Activated CD4-positive, alpha-beta T cell treated with anti-CD3 and anti-CD28 coated beads, Interleukin-2, amount 50 U/mL, for 4 hours (primary cell): ENCODE data around the gene SLAMF6.
"Not testable (repeated sequence)": the region's sequence is repeated elsewhere in the genome, so short reads cannot be mapped to it uniquely, and the experiment has no call there.

Experiments
- DNase-seq, 2 experiments: peaks; one replicate each; pipeline ENCODE4 v3.0.0-alpha.2; 2020

Gene SLAMF6

DNA sequence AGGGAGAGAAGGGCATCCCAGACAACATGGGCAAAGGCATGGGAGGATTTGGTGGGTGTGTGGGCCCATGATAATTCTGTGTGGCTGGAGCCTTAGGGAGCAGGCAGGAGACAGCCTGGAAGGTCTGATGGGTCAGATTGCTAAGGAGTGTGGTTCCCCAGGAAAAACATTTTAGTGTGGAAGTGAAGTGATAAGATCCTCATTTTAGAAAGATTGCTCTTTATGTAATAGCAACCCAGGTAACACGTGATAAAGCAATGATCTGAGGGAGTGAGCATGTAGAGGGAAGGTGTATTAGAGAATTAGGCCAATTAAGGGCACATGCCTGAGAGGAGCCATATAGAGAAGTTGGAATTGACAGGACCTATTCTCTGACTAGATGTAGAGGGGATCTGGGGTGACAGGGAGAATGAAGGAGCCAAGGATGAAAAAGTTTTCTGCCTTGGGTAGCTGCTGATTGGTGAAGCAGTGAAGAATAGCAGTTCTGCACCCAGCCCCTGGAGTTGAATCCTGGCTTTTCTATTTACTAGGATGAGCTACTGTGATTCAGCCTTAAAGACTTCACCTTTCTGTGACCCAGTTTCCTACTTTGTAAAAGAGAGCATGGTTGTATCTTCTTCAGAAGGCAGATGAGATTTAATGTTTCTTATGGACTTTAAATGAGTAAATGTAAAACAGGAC, 18.7 kb upstream of the SLAMF6 start:
- DNase-seq = no peak

DNA sequence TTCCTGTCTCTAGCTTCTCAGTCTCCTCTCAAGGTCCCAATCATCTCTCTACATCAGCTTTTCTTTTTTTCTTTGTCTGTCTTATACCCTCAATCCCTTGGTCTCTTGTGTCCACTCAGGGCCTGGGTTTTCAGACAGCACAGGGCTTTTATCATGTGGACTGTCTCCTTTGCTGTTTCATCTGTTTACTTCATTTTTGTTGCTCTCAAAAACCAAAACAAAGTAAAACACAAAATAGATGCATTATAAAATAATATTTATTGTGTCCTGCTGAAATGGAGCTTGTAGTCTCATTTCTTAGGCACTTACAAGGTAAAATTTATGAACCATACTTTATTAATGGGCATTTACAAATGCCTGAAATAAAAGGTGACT, 17.8 kb upstream of the SLAMF6 start:
- DNase-seq = no peak

DNA sequence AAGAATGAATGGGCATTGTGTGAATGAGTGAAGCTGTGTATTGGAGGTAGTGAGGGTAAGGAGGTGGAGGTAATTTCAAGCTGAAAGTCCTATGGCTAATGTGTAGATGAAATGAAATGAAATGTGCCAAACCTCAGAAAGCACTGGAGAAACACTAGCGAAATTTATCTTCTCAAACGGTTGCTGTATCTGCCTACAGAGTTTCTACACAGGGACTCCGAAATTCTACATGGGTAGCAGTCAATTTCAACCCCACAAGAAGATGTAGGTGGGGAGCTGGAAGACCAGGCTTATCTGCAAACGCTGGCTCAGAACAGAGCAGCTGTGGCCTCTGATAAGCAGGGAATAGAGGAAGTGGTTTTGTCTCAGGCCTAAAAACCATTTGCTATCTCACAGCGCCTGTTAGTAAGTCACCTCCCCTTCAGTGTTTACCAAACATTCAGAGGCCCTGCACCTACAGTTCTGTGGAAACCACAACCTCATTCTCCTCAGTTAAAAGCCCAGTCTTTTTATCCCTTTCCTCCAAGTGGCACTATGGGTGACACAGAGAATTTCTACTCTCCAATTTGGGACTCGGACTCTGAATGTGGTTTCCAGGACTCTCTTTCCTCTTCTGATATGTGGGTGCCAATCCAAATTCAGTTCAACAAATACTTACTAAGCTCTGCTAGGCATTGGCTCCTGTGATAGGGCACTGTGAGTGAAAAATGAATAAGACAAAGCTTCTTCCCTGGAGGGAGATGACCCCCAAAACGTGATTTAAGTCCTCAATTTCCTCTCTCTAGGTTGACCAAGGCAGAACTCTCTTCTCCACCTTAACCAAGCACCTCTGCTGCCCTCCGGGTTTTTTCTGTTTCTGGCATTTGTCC, 17.2 kb upstream of the SLAMF6 start:
- DNase-seq = peak in 1 of 2 experiments; percentile 20

DNA sequence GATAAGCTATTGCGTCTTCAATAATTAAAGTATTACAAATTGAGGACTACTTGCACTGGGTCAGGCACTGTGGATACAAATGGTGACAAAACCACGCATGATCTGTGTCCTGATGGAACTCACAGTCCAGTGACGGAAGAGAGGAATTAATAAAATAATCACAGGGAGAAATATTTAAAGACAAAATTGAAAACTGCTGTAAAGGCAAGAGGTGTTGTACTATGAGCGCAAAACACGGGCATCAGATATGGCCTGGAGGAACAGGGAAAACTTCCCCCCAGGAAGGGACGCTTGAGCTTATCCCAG, 16.6 kb upstream of the SLAMF6 start:
- no peak for DNase-seq

DNA sequence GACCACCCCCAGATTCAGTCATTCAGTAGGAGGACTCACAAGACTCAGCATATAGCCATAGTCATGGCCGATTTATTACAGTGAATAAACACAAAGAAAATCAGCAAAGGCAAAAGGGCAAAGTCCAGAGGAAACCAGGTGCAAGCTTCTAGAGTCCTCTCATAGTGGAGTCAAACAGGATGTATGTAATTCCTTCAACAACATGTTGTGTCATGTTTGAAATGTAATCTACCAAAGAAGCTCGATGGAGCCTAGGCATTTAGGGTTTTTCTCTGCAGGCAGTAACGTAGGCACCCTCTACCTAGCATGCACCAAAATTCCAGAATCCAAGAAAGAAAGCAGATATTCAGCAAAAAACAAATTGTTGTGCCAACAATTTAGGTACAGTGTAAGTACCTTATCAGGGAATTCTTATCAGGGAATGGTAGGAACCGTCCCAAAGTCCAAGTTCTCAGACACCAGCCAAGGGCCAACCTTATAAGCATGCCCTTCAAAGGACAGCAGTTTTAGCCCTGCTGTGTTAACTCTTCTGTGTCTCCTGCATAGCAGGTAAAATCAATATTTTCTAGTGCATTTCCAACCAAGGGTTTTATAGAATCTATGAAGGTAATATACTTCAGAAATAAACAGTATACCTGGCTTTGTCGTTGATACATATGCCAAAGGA, 16.1 kb upstream of the SLAMF6 start:
- no peak for DNase-seq

DNA sequence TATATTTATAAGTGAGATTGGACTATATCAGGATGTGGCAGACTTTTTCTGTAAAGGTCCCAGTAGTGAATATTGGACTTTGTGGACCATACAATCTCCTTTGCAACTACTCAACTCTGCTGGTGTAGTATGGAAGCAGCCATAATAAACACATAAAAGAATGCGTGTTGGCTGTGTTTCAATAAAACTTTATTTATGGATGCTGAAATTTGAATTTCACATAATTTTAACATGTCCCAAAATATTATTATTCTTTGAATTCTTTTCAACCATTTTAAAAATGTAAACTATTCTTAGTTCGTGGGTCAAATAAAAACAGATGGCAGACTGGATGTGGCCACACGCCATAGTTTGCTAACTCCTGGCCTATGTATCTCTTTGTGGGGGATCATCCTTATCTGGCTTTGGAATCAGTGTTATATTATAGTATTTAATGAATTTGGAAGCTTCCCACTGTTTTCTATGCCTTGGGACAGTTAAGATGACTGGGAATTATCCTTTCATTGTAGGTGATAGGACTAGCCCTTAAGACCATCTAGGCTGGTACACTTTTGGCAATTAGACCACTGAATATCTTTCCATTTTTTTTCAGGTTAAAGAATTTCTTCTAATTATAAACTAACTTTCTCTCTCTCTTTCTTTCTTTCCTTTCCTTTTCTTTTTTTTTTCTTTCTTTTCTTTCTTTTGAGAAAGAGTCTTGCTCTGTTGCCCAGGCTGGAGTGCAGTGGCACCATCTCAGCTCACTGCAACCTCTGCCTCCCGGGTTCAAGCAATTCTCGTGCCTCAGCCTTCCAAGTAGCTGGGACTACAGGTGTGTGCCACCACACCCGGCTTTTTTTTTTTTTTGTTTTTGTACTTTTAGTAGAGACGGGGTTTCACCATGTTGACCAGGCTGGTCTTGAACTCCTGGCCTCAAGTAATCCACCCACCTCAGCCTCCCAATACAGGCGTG, 14.9 kb upstream of the SLAMF6 start:
- DNase-seq = no peak

DNA sequence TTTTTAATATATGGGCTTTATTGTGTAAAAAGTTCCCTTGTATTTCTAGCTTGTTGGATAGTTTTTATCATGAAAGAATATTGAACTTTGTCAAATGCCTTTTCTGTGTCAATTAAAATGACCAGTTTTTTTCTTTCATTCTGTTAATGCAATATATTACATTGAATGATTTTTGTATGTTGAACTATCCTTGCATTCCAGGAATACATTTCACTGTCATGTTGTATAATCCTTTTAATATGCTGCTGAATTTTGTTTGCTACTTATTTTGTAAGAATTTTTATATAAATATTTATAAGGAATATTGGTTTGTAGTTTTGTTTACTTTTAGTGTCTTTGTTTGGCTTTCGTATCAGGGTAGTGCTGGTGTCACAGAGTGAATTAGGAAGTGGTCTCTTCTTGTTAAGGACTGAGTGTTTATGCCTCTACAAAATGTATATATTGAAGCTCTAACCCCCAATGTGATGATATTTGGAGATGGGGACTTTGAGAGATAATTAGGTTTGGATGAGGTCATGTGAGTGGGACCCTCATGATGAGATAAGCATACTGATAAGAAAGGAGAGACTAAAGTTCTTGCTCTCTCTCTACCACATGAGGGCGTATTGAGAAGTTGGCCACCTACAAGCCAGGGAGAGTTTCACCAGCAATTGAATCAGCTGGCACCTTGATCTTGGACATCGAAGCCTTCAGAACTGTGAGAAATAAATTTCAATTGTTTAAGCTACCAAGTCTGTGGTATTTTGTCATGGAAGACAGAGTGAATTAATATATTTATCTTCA, 12.0 kb upstream of the SLAMF6 start:
- no peak for DNase-seq

DNA sequence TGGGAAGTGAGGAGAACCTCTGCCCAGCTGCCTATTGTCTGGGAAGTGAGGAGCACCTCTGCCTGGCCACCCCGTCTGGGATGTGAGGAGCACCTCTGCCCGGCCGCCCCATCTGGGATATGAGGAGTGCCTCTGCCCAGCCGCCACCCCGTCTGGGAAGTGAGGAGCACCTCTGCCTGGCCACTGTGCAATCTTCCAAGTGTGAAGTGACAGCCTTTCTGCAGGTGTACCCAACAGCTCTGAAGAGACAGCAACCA, 9.4 kb upstream of the SLAMF6 start:
- not testable (repeated sequence) for DNase-seq

DNA sequence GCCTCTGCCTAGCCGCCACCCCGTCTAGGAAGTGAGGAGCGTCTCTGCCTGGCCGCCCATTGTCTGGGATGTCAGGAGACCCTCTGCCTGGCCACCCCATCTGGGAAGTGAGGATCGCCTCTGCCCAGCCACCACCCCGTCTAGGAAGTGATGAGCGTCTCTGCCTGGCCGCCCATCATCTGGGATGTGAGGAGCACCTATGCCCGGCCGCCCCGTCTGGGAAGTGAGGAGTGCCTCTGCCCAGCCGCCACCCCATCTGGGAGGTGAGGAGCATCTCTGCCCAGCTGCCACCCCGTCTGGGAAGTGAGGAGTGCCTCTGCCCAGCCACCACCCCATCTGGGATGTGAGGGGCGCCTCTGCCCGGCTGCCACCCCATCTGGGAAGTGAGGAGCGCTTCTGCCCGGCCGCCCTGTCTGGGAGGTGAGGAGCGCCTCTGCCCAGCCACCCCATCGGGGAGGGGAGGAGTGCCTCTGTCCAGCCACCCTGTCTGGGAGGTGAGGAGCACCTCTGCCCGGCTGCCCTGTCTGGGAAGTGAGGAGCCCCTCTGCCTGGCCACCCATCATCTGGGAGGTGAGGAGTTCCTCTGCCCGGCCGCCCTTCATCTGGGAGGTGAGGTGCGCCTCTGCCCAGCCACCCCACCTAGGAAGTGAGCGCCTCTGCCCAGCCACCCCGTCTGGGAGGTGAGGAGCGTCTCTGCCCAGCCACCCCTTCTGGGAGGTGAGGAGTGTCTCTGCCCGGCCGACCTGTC, 8.9 kb upstream of the SLAMF6 start:
- DNase-seq = not testable (repeated sequence)

DNA sequence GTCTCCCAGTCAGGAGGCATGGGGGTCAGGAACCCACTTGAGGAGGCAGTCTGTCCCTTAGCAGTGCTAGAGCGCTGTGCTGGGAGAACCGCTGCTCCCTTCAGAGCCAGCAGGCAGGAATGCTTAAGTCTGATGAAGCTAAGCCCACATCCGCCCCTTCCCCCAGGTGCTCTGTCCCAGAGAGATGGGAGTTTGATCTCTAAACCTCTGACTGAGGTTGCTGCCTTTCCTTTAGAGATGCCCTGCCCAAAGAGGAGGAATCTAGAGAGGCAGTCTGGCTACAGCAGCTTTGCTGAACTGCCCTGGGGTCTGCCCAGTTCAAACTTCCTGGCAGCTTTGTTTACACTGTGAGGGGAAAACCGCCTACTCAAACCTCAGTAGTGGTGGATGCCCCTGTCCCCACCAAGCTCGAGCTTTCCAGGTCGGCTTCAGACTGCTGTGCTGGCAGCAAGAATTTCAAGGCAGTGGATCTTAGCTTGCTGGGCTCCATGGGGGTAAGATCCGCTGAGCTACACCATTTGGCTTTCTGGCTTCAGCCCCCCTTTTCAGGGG, 6.4 kb upstream of the SLAMF6 start:
- DNase-seq = not testable (repeated sequence)

DNA sequence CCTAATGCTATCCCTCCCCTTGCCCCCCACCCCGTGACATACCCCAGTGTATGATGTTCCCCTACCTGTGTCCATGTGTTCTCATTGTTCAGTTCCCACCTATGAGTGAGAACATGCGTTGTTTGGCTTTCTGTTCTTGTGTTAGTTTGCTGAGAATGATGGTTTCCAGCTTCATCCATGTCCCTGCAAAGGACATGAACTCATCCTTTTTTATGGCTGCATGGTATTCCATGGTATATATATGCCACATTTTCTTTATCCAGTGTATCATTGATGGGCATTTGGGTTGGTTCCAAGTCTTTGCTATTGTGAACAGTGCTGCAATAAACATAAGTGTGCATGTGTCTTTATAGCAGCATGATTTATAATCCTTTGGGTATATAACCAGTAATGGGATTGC, 734 bp upstream of the SLAMF6 start:
- DNase-seq = not testable (repeated sequence)

DNA sequence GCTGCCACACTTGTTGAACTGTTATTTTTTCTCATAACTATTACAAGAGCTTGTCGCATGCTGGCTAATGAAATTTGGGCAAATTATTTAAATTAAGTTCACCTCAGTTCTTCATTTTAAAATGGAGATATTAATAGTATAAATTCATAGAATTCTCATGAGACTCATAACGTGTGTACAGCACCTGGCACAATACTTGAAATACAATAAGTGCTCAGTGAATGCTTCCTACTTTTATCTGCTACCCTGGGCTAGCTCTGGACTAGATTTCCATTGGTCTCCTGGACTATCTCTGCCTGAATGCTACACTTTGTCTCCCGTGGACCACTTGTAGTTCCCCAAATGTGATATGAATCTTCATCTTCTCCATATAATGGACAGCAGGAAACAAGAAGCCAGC, 919 bp downstream of the SLAMF6 start:
- DNase-seq = no peak

DNA sequence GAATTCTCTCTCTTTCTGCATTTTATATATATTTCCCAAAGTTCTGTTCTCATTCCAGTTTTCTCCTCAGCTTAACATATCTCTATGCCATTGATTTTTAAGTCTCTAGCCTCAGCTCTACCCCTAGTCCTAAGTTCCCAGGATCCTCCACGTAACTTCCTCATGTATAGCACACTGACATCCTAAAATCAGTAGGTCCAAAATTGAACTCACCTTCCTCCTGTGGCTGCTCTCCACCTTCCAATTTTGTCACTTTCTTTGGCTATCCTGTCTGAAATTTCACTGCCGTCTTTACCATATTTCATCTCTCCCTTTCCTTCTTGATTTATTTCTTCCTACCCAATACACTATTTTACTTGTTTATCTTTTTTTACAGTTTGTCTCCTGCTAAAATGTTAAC, 1.5 kb downstream of the SLAMF6 start:
- DNase-seq = no peak

DNA sequence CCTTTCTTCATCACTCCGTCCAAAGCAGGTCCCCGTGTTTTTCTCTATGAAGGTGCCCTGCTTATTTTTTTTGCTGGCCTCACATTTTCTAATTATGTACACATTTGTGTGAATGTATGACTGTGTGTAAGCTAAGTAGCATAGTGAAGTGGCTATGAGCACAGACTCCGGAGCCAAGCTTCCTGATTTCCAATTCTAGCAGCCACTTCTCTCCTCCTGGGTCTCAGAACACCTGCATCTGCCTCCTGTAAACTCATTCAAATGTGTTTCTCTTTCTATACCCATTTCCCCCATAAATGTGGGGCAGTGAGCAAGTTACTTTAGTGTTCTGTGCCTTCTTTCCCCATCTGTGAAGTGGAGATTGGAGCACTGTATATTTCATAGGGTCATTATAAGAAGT, 2.1 kb downstream of the SLAMF6 start:
- no peak for DNase-seq

DNA sequence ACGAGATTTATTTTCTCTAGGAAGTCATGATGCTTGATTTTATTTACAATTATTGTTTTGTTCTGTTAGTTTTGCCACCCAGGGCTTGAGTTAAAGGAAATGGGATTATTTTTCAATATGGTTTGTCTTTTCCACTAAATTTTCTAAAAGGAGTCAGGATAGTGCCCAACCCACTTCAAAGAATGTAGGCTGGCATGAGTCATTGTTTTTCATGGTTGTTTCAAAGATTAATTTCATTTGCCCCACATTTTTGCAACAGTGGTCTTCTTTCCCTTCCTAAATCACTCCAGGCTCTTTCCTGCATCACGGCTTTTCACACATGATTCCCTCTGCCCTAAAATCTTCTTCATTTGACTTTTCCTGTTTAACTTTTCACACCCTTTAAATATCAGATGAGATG, 2.5 kb downstream of the SLAMF6 start:
- no peak for DNase-seq

DNA sequence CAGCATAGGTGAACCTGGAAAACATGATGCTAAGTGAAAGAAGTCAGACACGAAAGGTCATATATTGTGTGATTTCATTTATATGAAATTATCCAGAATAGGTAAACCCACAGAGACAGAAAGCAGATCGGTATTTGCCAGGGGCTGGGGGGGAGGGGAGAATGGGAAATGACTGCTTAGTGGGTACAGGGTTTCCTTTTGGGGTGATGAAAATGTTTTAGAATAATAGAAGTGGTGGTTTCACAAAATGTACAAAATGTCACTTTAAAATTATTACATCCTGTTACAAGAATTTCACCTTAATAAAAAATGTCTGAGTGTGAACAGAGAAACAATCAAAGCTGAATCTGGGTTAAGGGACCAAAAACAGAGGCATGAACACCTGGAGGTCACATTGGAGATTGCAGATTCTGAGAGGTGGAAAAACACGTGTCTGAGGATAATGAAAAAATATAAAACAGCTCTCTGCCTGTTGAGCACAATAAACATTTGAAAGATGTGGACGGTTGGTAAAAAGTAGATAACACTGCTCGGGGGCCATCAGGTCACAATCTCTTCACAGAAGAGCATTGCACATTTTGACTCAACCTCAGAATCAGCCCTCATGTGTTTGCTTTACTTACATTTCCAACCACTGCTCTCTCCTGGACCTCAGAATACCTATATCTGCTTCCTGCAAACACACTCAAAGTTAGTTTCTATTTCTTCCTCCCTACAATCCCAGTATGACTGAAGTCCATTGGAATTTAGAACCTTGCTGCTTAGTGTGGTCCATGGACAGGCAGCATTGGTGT, 3.2 kb downstream of the SLAMF6 start:
- DNase-seq = no peak

DNA sequence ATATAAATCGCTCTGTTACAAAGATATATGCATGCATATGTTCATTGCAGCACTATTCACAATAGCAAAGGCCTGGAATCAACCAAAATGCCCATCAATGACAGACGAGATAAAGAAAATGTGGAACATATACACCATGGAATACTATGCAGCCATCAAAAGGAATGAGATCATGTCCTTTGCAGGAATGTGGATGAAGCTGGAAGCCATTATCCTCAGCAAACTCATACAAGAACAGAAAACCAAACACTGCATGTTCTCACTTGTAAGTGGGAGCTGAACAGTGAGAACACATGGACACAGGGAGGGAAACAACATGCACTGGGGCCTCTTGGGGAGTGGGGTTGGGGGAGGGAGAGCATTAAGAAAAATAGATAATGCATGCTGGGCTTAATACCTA, 5.5 kb downstream of the SLAMF6 start:
- not testable (repeated sequence) for DNase-seq

DNA sequence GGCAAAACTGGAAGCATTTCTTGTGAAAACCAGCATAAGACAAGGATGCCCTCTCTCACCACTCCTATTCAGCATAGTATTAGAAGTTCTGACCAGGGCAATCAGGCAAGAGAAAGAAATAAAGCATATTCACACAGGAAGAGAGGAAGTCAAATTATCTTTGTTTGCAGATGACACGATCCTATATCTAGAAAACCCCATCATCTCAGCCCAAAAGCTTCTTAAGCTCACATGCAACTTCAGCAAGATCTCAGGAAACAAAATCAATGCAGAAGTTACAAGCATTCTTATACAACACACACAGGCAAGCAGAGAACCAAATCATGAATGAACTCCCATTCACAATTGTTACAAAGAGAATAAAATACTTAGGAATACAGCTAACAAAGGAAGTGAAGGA, 7.1 kb downstream of the SLAMF6 start:
- DNase-seq = not testable (repeated sequence)

DNA sequence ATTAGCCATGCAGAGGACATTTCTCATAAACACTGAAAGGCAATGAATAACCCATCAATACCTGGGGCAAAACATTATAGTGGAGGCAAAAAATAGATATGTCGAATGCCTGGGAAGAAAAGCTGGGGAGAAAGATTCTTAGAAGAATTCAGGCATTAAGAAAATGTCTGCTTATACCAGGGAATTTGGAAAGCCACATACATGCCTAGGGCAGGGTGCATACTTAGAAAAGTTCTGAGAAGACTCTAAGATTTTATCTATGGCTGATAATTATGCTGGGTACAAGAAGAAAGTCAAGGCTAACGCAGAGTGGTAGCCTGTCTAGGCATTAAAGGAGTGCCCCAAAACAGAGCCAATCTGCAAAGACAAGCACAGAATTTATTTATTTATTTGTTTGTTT, 18.4 kb downstream of the SLAMF6 start:
- no peak for DNase-seq

DNA sequence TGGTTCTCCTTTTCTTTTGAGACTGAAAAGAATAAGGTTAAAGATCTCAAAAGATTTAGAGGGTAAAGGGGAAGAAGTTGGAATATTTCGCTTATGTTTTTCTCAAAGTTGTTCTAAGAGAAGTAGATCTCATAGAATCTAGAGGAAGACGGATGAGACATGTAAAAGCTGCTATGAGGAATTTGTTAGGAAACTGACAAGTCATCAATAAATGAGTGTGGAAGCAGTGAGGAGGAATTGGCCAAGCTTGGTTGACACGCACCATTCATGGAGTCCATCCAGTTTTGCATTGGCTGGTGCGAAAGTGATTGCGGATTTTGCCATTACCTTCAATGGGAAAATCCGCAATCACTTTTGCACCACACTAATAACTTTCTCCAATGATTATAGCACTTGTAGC, 20.0 kb downstream of the SLAMF6 start:
- no peak for DNase-seq
